Panc1 (cell line): ENCODE data around the gene HOXA7. TPM values are rescaled to one million over a fixed set of nuclear protein-coding genes. Genes with fewer than 3 reads are reported as not detected.

Source experiments
- ATAC-seq: fragments of 200-7000 bp; cut with Tn5 transposase; 2 replicates; pipeline ENCODE4 v1.9.1; 2020; ENCODE audit warnings: mild to moderate bottlenecking, moderate library complexity
- BruUV-seq: library from RNA; stranded (reverse); fragments of 400-500 nt; replicated peaks from 2 replicates; lab custom pipeline; 2021; lab: Mats Ljungman, UMichigan
- CTCF ChIA-PET: fragments of 300-600 bp; sonication (Branson Sonifier 250); formaldehyde crosslinking; loops from one replicate; lab custom pipeline; 2022; ENCODE audit warnings: antibody characterized with exemption; lab: Charles Lee
- POLR2A ChIA-PET: fragments of 300-600 bp; sonication (Branson Sonifier 250); formaldehyde crosslinking; loops from one replicate; lab custom pipeline; 2022; ENCODE audit warnings: antibody characterized with exemption; lab: Charles Lee
- DNase-seq: peaks from one replicate; pipeline ENCODE4 v3.0.0-alpha.2; 2010; ENCODE audit warnings: low read depth, low spot score
- H3K27ac ChIP-seq: 2 replicates; pipeline ENCODE4 v1.5.1; 2011; ENCODE audit warnings: mild to moderate bottlenecking, low read length, inconsistent platforms
- H3K27me3 ChIP-seq: fragments of 200-500 bp; sonication (Bioruptor generic); 2 replicates; pipeline ENCODE4 v1.6.0; 2014; ENCODE audit warnings: low read length, inconsistent platforms; ENCODE audit not compliant: control insufficient read depth, insufficient read depth
- H3K36me3 ChIP-seq: fragments of 200-500 bp; sonication (Bioruptor generic); 2 replicates; pipeline ENCODE4 v1.5.1; 2014; ENCODE audit warnings: inconsistent platforms, mild to moderate bottlenecking, low read length, moderate library complexity; ENCODE audit not compliant: control insufficient read depth, insufficient read depth
- H3K4me1 ChIP-seq: 2 replicates; pipeline ENCODE4 v1.5.1; 2011; ENCODE audit warnings: inconsistent platforms, mild to moderate bottlenecking, low read length, moderate library complexity; ENCODE audit not compliant: control insufficient read depth, insufficient read depth
- H3K4me3 ChIP-seq, 2 experiments: 2 replicates each; pipeline ENCODE4 v1.5.1; 2011 to 2012; ENCODE audit warnings: low read depth in 2 of 2, low read length in 2 of 2, mild to moderate bottlenecking in 2 of 2, inconsistent platforms in 1 of 2, moderate library complexity in 1 of 2
- H3K9me3 ChIP-seq: fragments of 200-500 bp; sonication (Bioruptor generic); 2 replicates; pipeline ENCODE4 v1.5.1; 2014; ENCODE audit warnings: low read depth, mild to moderate bottlenecking, inconsistent platforms, low read length, moderate library complexity; ENCODE audit not compliant: control insufficient read depth, insufficient read depth
- POLR2AphosphoS5 ChIP-seq: IDR thresholded peaks from 2 replicates; pipeline ENCODE4 v1.6.1; 2012; ENCODE audit warnings: mild to moderate bottlenecking, low read depth, low read length, moderate library complexity
- SIN3A ChIP-seq: IDR thresholded peaks from 2 replicates; pipeline ENCODE4 v1.6.1; 2012; ENCODE audit warnings: low read depth, mild to moderate bottlenecking, low read length, moderate library complexity, borderline replicate concordance; ENCODE audit not compliant: insufficient read depth
- TCF7L2 ChIP-seq: IDR thresholded peaks from 2 replicates; pipeline ENCODE4 v1.6.1; 2011; ENCODE audit warnings: mild to moderate bottlenecking, low read depth, low read length, inconsistent platforms
- in situ Hi-C: cut with HindIII; loops from 2 replicates; pipeline ENCODE4 v1.10.0; 2016; ENCODE audit warnings: low sequenced_read_pairs, low pct_unique_long_range_greater_than_20kb
- intact Hi-C: fragments of 100-400 bp; cut with micrococcal nuclease; formaldehyde crosslinking; loops from one replicate; pipeline ENCODE4 v1.10.0; 2022; ENCODE audit not compliant: unreplicated experiment
- total RNA-seq: library from RNA; stranded (reverse); gene quantifications from one replicate; pipeline ENCODE4 v1.2.1, GENCODE V29; 2021; ENCODE audit not compliant: unreplicated experiment
- TF ChIP-seq, protein P1 (sequence below), 2 experiments: IDR thresholded peaks; 2 replicates each; pipeline ENCODE4 v1.6.1; 2011 to 2012; ENCODE audit warnings: low read depth in 2 of 2, control low read depth in 1 of 2, low read length in 1 of 2, mild to moderate bottlenecking in 1 of 2, moderate library complexity in 1 of 2; ENCODE audit not compliant: insufficient read depth in 1 of 2
- TF ChIP-seq, protein P2 (sequence below): fragments of 450-650 bp; IDR thresholded peaks from 2 replicates; pipeline ENCODE4 v1.5.1; 2017; ENCODE audit warnings: mild to moderate bottlenecking

The HOXA7 gene
- total RNA-seq, 1 experiment from 2014 or later: not detected

DNA sequence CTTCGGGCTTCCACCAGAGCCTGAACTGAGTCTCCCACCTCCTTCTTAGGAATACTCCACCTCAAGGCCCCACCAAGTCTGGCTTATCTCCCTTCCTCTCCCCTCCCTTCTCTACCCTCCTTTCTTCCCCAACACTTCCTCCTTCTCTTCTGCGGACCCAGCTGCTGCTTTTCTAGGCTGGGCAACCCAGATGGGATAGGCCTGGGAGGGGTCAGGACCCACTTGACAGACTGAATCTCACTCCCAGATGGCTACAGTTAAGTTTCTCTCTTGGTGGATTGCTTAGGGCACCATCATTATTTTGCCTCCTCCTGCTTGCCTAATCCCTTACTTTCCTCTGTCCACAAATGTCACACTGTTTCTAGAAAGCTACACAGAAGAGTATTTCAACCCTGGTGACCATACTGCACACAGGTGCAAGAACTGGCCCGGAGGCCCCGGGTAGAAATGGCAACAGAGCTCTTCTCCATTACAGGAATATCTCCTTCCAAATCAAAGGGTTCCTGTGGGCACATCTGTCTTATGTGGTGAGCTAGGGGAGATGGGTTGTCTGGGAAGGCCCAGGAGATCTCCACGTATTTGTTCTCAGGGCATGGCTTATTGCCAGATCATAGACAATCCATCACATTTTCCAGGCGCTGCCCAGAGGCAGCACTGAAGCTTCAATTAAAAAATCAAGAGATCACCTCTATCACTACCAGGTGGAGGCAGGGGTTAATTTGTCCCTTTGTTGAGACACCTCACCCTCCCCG is 33.7 kb upstream of the HOXA7 start:
- no TSS peak for BruUV-seq
- ChIA-PET POLR2A (no interaction called here), CTCF (no interaction called here)
- Histone ChIP-seq H3K27me3 (no peaks in the 10 kb centered on the region), H3K27ac (no peak overlapping the region), H3K36me3 (no peaks in the 10 kb centered on the region), H3K9me3 (no peaks in the 10 kb centered on the region), H3K4me3 (no peak overlapping the region), H3K4me1 (peaks cover 7% of the 10 kb centered on the region; the same call in 1 of the 2 replicates)
- intact Hi-C loops (no loop called here), in situ Hi-C loops (no loop called here)
- DNase-seq (no peak), ATAC-seq (no peak)
- TF ChIP-seq TCF7L2: no peak
- TF ChIP-seq, protein P1, sequence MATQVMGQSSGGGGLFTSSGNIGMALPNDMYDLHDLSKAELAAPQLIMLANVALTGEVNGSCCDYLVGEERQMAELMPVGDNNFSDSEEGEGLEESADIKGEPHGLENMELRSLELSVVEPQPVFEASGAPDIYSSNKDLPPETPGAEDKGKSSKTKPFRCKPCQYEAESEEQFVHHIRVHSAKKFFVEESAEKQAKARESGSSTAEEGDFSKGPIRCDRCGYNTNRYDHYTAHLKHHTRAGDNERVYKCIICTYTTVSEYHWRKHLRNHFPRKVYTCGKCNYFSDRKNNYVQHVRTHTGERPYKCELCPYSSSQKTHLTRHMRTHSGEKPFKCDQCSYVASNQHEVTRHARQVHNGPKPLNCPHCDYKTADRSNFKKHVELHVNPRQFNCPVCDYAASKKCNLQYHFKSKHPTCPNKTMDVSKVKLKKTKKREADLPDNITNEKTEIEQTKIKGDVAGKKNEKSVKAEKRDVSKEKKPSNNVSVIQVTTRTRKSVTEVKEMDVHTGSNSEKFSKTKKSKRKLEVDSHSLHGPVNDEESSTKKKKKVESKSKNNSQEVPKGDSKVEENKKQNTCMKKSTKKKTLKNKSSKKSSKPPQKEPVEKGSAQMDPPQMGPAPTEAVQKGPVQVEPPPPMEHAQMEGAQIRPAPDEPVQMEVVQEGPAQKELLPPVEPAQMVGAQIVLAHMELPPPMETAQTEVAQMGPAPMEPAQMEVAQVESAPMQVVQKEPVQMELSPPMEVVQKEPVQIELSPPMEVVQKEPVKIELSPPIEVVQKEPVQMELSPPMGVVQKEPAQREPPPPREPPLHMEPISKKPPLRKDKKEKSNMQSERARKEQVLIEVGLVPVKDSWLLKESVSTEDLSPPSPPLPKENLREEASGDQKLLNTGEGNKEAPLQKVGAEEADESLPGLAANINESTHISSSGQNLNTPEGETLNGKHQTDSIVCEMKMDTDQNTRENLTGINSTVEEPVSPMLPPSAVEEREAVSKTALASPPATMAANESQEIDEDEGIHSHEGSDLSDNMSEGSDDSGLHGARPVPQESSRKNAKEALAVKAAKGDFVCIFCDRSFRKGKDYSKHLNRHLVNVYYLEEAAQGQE (IDR thresholded peaks at IDR 0.05; ENCODE audit: insufficient read depth in 1 of 2, low read depth in 2 of 2, low read length in 1 of 2): no peak
- no peak for TF ChIP-seq POLR2AphosphoS5
- TF ChIP-seq, protein P2, sequence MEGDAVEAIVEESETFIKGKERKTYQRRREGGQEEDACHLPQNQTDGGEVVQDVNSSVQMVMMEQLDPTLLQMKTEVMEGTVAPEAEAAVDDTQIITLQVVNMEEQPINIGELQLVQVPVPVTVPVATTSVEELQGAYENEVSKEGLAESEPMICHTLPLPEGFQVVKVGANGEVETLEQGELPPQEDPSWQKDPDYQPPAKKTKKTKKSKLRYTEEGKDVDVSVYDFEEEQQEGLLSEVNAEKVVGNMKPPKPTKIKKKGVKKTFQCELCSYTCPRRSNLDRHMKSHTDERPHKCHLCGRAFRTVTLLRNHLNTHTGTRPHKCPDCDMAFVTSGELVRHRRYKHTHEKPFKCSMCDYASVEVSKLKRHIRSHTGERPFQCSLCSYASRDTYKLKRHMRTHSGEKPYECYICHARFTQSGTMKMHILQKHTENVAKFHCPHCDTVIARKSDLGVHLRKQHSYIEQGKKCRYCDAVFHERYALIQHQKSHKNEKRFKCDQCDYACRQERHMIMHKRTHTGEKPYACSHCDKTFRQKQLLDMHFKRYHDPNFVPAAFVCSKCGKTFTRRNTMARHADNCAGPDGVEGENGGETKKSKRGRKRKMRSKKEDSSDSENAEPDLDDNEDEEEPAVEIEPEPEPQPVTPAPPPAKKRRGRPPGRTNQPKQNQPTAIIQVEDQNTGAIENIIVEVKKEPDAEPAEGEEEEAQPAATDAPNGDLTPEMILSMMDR: no peak
- no peak for TF ChIP-seq SIN3A

DNA sequence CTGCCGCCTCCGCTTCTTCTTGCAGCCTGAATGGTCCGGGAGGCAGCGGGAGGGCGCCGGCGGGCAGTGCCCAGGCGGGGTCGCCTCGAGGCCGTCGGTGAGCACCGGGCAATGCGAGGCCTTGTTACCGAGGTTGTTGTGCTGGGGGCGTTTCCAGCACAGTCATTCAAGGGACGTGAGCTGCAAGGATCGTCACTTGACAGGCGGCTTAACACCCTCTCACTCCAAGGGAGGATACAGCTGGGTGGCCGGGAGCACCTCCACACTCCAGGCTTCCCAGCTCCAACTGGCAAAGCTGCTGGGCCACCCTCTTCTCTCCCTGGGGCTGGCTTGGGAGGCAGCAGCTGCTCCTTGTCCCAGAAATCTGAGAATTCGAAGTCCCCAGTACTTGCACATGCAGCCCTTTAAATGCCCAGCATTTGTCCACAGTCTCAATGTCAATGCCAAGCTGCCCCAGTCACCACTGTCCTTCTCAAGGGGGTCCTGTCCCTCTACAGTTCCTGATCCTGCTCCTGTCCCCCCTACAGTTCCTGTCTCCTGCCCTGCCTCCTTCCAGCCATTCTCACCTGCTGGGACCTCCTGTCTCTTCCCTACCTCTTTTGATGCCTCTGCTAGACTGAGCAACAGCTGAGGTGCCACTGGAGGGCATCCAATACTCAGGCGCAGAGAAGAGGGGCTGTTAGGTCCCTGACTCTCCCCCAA is 33.0 kb upstream of the HOXA7 start:
- ChIA-PET CTCF (no interaction called here), POLR2A (no interaction called here)
- Histone ChIP-seq H3K27ac (no peak overlapping the region), H3K4me3 (no peak overlapping the region), H3K9me3 (no peaks in the 10 kb centered on the region), H3K36me3 (no peaks in the 10 kb centered on the region), H3K27me3 (no peaks in the 10 kb centered on the region), H3K4me1 (peaks cover 7% of the 10 kb centered on the region; the same call in 1 of the 2 replicates)
- no TSS peak for BruUV-seq
- no peak for TF ChIP-seq TCF7L2
- in situ Hi-C loops (no loop called here), intact Hi-C loops (no loop called here)
- DNase-seq: no peak
- ATAC-seq: peak; percentile 11; the same call in 1 of the 2 replicates
